HG03378 (cell line): ENCODE data around the gene ADGRG2.
"Not testable (repeated sequence)": the region's sequence is repeated elsewhere in the genome, so short reads cannot be mapped to it uniquely, and the experiment has no call there.

ENCODE experiments used
- ATAC-seq: cut with Tn5 transposase; IDR thresholded peaks from one replicate; pipeline ENCODE4 v1.9.1; 2021; ENCODE audit warnings: mild to moderate bottlenecking, moderate library complexity; ENCODE audit not compliant: unreplicated experiment

Gene ADGRG2

DNA sequence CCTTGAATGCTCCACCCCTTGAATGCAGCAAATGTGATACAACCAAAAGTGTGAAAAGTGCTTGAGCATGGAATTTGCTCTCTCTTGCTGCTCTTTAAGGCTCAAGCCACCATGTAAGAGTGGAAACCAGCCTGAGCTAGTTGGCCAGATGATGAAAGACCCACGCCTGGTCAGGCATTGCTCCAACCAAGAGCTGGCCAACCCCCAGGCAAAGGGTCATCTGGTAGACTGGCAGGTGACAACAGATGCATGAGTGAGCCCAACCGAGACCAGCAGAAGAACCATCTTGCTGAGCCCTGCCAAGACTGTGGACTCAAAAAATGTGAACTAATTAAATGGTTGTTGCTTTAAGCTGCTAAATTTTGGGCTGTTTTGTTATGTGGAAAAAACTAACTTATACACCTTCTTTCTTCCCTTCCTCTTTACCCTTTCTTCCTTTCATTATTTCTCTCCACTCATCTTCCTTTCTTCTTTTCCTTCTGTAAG, 32.7 kb downstream of the ADGRG2 start:
- no peak for ATAC-seq

DNA sequence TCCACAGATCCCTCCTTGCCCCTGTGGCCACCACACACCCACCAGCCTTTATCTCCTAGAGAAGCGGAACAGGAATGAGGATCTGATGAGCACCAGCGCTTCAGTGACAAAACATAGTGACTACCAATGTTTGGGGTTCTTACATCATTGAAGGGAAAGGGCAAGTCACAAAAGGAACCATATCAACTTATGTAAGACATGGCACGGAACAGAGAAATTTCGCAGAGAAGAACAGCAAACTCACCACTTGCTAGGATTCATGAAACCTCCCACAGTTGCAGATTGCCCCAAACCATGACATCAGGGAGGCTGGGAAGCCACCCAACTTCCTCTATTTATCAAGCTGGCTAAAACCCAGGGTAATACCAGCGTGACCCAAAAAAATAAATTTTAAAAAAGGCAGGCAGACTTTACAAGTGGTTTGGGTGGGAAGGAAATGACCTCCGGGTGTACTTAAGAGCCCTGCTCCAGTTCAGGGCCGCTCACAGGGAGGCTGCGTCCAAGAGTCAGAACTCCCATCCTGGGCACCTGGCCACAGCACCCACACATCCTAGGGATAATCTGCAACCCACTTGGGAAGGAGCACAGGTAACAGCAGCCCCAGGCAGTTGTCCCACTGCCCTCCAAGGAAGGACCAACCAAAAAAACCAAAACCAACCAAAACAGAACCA, 36.0 kb downstream of the ADGRG2 start:
- ATAC-seq: no peak

DNA sequence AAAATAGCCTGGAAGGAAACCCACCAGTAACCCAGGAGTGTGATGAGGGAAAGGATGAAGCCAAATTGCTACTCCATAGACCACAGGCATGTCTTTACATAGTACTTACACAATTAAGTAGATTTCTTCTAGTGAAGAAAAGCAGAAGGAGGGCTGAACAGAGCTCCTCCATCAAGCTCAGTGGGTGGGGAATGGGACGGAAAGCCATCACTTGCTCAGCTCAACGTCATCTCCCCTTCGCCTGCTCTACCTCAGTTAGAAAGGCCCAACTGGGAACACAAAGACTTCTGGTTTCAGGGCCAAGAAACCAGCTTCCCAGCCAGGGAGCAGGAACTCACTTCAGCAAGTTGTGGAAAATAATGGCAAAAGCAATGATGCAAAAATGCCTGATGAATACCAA, 36.6 kb downstream of the ADGRG2 start:
- ATAC-seq: no peak

DNA sequence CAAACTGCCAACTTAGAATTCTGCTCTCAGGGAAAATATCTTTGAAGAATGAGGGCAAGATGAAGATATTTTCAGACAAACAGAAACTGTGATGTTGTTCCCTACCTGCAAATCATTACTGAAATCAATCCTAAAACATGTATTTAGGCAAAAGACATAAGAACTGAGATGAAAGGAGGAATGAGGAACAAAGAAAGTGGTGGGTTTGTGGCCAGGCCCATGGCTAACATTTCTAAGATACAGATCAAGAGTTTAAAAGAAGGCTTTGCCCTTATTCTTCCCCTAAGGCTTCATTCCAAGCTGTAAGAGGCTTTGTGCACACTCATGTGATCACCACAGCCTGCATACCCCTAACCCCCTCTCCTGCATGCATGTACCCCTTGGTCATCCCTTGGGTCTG, 46.5 kb downstream of the ADGRG2 start:
- ATAC-seq: no peak

DNA sequence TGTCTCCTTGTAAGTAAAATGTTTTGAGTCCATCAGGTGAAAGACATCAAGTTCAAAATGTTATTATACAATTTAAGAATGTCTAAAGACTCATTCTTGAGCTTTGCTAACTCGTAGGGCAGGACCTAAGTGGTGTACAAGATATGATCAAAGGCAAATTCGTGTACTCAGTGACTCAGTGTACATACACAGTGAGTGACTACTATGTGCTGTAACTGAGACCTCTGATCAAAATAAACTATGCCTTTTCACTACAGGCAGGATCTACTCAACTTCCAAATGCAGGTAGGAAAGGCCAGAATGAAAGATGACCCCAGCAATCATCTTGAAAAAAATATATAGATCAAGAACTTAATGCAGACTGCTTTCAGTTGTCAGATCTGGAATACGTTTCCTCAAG, 49.9 kb downstream of the ADGRG2 start:
- ATAC-seq: no peak

DNA sequence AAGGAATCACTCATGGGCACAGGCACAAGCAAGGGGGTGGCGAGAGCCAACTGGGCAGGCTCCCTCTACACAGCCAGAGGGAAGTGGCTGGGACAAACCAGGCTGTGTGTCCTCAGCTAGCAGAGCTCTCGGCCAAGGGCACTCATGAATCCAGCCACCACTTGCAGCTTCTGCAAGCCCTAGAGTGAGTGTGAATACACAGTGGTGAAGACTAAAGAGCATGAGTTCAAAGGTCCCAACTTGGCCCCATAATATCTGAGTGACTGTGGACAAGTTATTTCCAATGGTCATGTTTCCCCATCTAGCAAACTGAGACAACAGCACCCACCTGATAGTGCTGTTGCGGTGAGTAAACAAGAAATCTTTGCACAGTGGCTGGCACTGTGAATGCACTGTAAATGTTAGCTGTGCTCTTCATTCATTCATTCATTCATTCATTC, 51.7 kb downstream of the ADGRG2 start:
- no peak for ATAC-seq

DNA sequence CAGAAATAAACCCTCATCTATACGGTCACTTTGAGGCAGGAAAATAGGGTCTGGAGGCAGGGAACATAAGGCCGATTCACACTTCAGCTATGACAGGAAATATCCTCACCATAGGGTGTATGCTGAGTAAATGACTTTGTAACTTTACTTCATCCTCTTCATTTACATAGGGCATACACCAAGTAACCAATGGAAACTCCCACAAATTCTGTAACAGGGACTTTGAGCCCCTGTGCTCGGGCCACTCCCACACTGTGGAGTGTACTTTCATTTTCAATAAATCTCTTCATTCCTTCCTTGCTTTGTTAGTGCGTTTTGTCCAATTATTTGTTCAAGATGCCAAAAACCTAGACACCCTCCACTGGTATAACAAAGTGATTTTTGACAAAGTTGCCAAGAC, 55.3 kb downstream of the ADGRG2 start:
- not testable (repeated sequence) for ATAC-seq

DNA sequence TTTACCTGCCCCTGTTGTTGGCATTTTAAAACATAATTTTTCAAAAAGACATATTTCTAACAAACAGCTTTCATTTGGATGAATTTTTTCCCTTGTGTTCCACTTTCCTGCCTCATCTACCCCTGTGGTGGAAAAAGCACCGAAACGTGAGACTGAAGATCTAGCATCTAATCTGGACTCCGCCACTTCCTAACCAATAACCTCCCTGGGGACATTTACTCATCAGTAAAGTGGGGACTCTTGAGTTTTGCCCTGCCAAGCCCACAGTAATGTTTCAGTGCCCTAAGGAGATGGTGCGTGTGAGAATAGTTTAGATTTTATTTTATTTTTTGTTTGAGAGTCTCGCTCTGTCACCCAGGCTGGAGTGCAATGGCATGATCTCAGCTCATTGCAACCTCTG, 56.7 kb downstream of the ADGRG2 start:
- no peak for ATAC-seq

DNA sequence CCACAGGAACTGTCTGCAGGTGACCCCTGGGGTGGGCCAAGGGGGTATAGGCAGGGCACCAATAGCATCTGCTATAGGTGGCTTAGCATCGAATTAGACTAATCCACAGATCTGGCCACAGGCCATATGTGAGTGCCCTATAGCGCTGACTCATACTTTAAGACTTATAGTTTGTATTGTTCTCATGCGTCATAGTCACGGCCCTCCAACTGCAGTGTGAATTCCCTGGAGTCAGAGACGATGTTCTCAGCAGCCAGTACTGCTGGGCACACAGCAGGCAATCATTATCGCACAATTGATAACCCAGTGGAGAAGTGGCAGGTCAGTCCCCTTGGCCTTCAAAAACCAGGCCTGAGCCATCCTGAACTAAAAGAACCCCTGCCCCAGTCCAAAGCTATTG, 58.1 kb downstream of the ADGRG2 start:
- ATAC-seq: no peak

DNA sequence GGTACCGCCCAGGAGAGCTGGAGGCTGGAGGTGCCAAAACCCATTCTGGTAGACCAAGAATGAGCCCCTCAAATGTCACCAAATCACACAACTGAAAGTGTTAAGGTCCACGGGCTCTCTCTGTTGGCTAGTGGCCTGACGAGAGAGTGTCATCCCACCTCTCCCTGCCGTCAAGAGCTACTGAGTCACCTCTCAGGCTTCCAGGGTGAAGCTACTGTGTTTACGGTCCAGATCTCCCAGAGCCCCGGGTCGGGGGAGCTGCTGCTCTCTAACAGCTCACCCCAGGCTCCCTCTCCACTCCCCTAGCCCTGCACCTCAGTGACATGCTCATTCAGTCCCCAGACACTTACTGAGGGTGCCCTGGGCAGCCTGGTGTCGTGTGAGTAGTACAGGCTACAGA, 59.2 kb downstream of the ADGRG2 start:
- no peak for ATAC-seq

DNA sequence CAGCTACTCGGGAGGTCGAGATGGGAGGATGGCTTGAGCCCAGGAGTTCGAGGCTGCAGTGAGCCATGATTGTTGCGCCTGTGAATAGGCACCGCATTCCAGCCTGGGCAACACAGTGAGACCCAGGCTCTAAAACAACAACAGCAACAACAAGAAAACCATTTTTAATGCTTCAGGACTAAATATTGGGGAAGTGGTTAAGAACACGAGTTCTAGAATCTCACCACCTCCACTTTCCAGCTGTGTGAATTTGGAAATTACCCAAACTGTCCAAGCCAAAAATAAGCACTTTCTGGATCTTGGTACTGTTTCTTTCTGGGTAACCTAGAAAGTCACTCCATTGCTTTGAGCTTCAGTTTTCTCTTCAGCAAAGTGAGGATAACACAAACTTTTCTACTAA, 63.2 kb downstream of the ADGRG2 start:
- ATAC-seq: no peak

DNA sequence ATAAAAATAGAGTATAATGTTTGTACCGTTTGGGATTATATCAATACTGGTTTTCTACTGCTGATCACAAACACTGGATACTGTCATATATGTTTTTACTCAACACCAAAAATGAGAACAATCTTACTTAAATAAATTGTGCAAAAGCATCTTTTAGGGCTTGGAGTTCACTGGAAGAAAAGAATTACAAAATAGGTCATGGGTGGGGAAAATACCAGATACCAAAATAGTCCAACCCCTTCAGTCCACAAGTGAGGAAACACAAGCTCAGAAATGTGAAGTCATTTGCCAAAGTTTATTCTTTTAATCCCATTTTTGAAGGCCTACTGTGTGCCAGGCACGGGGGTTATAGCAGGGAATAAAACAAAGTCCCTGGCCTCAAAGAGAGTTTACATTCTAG, 64.4 kb downstream of the ADGRG2 start:
- no peak for ATAC-seq

DNA sequence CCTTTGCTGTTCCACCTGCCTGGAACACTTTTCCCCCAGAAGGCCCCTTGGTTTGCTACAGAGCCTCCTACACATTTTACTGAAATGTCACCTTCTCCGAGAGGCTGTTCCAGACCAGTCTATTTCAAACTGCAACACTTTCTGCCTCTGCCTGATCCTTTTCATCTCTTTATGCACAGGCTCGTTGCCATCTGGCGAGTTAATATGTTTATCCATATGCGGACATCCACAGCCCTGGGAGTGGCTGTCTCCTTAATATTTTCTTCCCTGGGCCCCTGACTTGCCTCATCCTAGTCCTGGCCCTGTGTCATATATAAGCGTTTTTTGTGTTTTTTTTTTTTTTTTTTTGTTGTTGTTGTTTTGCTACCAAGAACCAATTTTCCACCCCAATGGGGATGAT, 73.2 kb downstream of the ADGRG2 start:
- ATAC-seq: no peak

DNA sequence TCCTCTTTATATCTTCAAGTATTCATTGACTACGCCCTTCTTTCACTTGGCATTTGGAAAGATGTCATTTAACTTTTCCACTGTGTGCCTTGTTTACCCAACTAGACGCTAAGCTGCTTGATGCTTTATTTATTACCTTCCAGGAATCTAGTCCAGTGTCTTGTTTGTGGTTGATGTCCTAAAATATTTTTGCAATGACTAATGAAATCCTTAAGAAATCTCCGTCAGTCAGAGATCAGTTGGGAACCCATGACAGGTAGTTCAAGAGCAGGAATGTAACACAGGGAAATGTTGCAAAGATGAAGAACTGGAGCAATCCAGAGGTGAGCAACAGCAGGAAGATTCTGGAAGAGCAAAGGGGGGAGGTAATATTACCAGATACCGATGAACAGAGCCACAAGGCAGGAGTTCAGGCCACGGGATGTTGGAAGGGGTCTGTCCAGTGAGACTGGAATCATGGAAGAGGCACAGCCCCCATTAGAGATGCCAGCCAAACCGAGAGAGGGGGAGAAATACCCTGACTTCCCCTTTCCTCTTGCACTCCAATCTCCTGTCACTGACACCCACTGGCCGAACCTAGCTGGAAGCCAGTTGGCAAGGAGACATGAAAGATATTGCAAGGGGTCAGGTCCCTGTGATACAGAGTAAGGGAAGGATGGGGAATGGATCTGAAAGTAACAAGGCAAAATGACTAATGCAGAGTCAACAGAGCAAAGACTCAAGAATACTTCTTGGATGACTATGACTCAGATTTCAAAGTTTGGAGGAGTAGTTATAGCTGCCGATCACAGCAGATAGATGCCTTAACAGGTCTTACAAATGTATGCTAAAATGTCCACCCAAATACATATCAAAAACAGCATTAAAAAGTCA, 75.7 kb downstream of the ADGRG2 start:
- ATAC-seq: no peak

DNA sequence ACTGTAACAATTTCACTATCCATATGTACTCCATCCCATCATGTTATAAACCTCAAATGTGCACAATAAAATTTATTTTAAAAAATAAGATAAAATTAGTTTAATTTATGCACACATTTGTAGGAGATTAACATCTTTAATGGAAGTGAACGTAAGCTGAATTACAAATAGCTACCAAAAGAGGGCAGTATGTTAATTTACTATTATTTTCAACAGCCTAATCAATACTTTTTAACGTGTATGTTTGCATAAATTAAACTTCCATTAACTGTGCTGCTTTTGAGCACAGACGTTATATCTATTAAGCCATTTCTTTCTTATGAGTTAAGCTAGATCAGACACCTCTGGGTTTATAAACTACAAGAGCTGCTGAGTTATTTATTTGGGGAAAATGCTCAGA, 81.9 kb downstream of the ADGRG2 start:
- ATAC-seq: no peak

DNA sequence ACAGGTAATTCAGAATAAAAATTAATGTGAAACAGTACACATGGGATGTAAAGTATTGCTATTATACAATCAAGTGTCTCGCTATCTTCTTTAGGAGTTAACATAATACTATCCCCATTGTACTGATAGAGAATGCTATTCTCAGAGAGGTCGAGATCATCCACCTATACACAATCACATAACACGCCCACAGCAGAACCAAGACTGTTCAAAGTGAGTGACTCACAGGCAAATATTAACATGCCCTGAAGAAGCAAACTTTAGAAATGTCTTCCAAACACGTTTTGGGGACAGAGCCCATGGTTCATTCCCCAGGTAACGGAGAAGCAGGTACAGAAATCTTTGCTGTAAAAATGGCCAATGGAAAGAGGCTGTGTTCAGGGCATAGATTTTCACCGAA, 88.2 kb downstream of the ADGRG2 start:
- no peak for ATAC-seq

DNA sequence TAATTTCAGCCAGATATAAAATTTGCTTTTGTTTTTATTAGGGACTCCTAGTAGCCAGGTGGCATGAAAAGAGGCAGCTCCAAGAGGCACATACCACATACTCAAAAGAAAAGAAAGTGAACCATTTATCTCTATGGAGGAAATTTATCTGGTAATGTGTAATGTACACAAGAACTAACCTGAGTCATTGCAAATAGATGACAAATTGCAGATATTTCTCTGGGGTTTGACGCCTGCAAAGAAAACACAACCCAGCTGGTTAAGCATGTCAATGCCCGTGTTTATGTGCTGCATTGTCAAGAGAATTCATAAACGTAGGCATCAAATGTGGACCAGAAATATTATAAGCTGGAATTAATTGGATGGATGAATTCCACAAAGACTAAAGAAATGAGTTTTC, 91.5 kb downstream of the ADGRG2 start:
- ATAC-seq: no peak

DNA sequence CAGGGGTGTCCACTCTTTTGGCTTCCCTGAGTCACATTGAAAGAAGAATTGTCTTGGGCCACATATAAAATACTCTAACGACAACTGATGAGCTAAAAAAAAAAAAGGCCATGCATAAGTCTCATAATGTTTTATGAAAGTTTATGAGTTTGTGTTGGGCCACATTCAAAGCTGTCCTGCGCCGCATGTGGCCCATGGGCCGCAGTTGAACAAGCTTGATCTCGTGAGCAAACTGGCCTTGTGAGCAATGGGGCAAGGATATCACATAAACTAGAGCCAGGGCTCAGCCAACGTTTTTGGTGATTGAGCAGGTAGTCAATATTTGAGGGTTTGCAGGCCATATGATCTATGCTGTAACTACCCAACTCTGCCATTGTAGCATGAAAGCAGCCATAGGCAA, 93.7 kb downstream of the ADGRG2 start:
- ATAC-seq: no peak

DNA sequence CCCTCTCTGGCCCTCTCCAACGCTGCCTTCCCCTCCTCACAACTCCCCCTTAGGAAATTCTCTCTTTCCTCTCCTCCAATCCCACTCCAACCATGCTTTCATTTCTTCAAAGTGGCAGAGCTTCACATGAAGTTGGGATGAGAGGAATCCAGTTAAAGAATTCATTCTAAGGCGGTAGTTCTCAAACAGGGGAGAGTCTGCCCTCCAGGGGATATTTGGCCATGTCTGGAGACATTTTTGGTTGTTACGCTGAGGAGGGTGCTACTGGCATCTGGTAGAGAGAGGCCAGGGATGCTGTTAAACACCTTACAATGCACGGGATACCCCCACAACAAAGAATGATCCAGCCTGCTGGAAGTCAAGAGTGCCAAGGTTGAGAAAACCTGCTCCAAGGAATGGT, 97.9 kb downstream of the ADGRG2 start:
- ATAC-seq: no peak

DNA sequence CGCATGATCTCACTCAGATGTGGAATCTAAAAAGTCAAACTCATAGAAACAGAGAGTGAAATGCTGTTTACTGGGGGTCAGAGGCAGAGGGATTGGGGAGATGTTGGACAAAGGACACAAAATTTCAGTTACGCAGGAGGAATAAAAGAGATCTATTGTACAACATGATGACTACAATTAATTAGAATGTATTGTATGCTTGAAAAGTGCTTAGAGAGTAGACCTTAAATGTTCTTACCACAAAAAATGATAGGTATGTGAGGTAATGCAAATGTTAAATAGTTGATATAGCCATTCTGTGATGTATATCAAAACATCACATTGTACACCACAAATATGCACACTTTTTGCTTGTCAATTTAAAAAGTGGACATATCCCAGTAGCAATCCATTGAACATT, 102.3 kb downstream of the ADGRG2 start:
- no peak for ATAC-seq

DNA sequence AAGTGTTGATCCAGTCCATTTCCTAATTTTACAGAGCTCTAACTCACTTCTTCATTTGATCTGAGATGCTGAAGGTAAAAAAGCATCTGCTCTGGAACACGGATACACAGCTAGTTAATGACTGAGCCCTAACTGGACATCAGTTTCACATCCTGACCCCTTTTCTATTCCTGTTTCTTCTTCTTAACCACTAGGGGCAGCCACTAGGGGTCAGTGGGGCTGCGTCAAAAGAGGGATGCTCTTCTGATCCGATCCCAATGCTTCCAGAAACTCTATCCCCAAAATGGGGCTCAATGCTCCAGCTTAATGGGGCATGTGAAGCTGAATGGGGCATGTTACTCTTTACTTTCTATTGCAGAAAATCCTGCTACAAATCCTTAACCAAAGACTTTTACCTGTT, 105.0 kb downstream of the ADGRG2 start:
- ATAC-seq: no peak

DNA sequence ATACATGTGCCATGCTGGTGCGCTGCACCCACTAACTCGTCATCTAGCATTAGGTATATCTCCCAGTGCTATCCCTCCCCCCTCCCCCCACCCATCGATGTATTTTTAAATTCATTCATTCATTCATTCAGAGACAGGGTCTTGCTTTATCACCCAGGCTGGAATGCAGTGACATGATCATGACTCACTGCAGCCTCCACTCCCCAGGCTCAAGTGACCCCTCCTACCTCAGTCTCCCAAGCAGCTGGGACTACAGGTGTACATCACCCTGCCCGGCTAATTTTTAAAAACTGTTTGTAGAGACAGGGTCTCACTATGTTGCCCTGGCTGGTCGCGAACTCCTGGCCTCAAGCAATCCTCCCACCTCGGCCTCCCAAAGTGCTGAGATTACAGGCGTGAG, 105.7 kb downstream of the ADGRG2 start:
- ATAC-seq: not testable (repeated sequence)
